ENCODE results near the gene ELMOD1. TPM values are rescaled to one million over a fixed set of nuclear protein-coding genes. Genes with fewer than 3 reads are reported as not detected.

The ELMOD1 gene
- total RNA-seq, 3 donors from 2014 or later (not counting 1 experiment from before 2014, with no cell fraction given) = not detected

GRCh38 chr11:107683061-107683460, 92.1 kb downstream of the ELMOD1 start:
- H3K36me3 ChIP-seq (ENCODE audit: control insufficient read depth, insufficient read depth, low read length) = no peaks in the 10 kb centered on the region
- WGBS (ENCODE audit: insufficient coverage) = 47% methylated on average over 1 of the region's 2 CpGs
- H3K4me3 ChIP-seq (ENCODE audit: low read length) = no peak overlapping the region
- Mint-ChIP-seq H3K9me3 (no peaks in the 10 kb centered on the region), H3K4me1 (no peaks in the 10 kb centered on the region), H3K36me3 (no peaks in the 10 kb centered on the region), H3K27ac (no peak overlapping the region), H3K4me3 (no peak overlapping the region), H3K27me3 (ENCODE audit: low read depth in 2 of 2) (peaks cover 6 to 8% of the 10 kb centered on the region in 2 donors)
- no peak overlapping the region for H3K27ac ChIP-seq (ENCODE audit: low read length)
- TF ChIP-seq CTCF (IDR thresholded peaks at IDR 0.05) = no peak
- no peak for ATAC-seq
- no peaks in the 10 kb centered on the region for H3K27me3 ChIP-seq (ENCODE audit: control insufficient read depth, insufficient read depth, low read length)
- H3K4me1 ChIP-seq (ENCODE audit: control insufficient read depth, insufficient read depth, low read length) = no peaks in the 10 kb centered on the region
- intact Hi-C loops (cut with micrococcal nuclease) = loop anchor here (2.0 kb wide), 1 partner anchor 106 kb away; no protein-coding TSS in a partner anchor
- DNase-seq = no peak
- no peaks in the 10 kb centered on the region for H3K9me3 ChIP-seq (ENCODE audit: control insufficient read depth, insufficient read depth, low read length)

GRCh38 chr11:107683807-107684206, 92.9 kb downstream of the ELMOD1 start:
- no peaks in the 10 kb centered on the region for H3K9me3 ChIP-seq (ENCODE audit: control insufficient read depth, insufficient read depth, low read length)
- no peaks in the 10 kb centered on the region for H3K27me3 ChIP-seq (ENCODE audit: control insufficient read depth, insufficient read depth, low read length)
- no peaks in the 10 kb centered on the region for H3K4me1 ChIP-seq (ENCODE audit: control insufficient read depth, insufficient read depth, low read length)
- Mint-ChIP-seq H3K27me3 (ENCODE audit: low read depth in 2 of 2) (peaks cover 5 to 6% of the 10 kb centered on the region in 2 donors), H3K36me3 (no peaks in the 10 kb centered on the region), H3K9me3 (no peaks in the 10 kb centered on the region), H3K4me3 (no peak overlapping the region), H3K4me1 (no peaks in the 10 kb centered on the region), H3K27ac (no peak overlapping the region)
- DNase-seq (no peak), ATAC-seq (no peak)
- intact Hi-C loops (cut with micrococcal nuclease) = loop anchor here (2.0 kb wide), 1 partner anchor 107 kb away; no protein-coding TSS in a partner anchor
- no peaks in the 10 kb centered on the region for H3K36me3 ChIP-seq (ENCODE audit: control insufficient read depth, insufficient read depth, low read length)
- no peak overlapping the region for H3K27ac ChIP-seq (ENCODE audit: low read length)
- H3K4me3 ChIP-seq (ENCODE audit: low read length) = no peak overlapping the region
- 94% methylated on average over 2 of the region's 2 CpGs for WGBS (ENCODE audit: insufficient coverage)
- no peak for TF ChIP-seq CTCF (IDR thresholded peaks at IDR 0.05)

- H3K4me3 Mint-ChIP-seq = no peak overlapping the region
- DNase-seq = no peak
- Histone ChIP-seq H3K27me3 (ENCODE audit: control insufficient read depth, insufficient read depth, low read length) (no peaks in the 10 kb centered on the region), H3K4me1 (ENCODE audit: control insufficient read depth, insufficient read depth, low read length) (no peaks in the 10 kb centered on the region), H3K9me3 (ENCODE audit: control insufficient read depth, insufficient read depth, low read length) (no peaks in the 10 kb centered on the region), H3K27ac (ENCODE audit: low read length) (no peak overlapping the region), H3K4me3 (ENCODE audit: low read length) (no peak overlapping the region), H3K36me3 (ENCODE audit: control insufficient read depth, insufficient read depth, low read length) (no peaks in the 10 kb centered on the region)
- no peak overlapping the region for H3K27ac Mint-ChIP-seq
- intact Hi-C loops (cut with micrococcal nuclease) = no loop called here
- TF ChIP-seq CTCF (IDR thresholded peaks at IDR 0.05) = no peak
- ATAC-seq = no peak
- peaks cover 5% of the 10 kb centered on the region for H3K36me3 Mint-ChIP-seq
- H3K9me3 Mint-ChIP-seq = no peaks in the 10 kb centered on the region
- 90% methylated on average over 6 of the region's 6 CpGs for WGBS (ENCODE audit: insufficient coverage)
- peaks cover 7 to 14% of the 10 kb centered on the region in 2 donors for H3K27me3 Mint-ChIP-seq (ENCODE audit: low read depth in 2 of 2)
- peaks cover 0 to 5% of the 10 kb centered on the region in 2 donors for H3K4me1 Mint-ChIP-seq
These were observed 97.5 kb downstream of the ELMOD1 start for GRCh38 chr11:107688322-107688918.
